HEK293 (cell line): Measurements from ENCODE around the gene SHISA5.

ENCODE experiments used
- CTCF ChIA-PET: fragments of 350-600 bp; formaldehyde crosslinking; extraction: SDS; loops from one replicate; lab custom pipeline; 2021; ENCODE audit warnings: antibody characterized with exemption; lab: Yijun Ruan, JAX
- POLR2A ChIA-PET: fragments of 300-600 bp; formaldehyde crosslinking; extraction: SDS; loops from one replicate; lab custom pipeline; 2020; ENCODE audit warnings: antibody characterized with exemption, inconsistent platforms; lab: Yijun Ruan, JAX
- H3K27ac ChIP-seq: fragments of 200-500 bp; sonication (Bioruptor generic); 2 replicates; pipeline ENCODE4 v1.5.1; 2014; ENCODE audit warnings: low read depth, low read length, control low read depth, inconsistent platforms; ENCODE audit errors: extremely low read depth
- H3K36me3 ChIP-seq, 2 experiments: fragments of 200-500 bp in 1 of 2; sonication (Bioruptor generic) in 1 of 2; 1 replicate in 1 of 2; 2 replicates in 1 of 2; pipeline ENCODE4 v1.5.1; 2014 to 2017; ENCODE audit warnings: inconsistent platforms in 2 of 2, low read length in 2 of 2; ENCODE audit not compliant: control insufficient read depth in 2 of 2, insufficient read depth in 1 of 2
- H3K4me1 ChIP-seq: fragments of 200-500 bp; sonication (Bioruptor generic); 2 replicates; pipeline ENCODE4 v1.5.1; 2014; ENCODE audit warnings: mild to moderate bottlenecking, low read length, inconsistent platforms; ENCODE audit not compliant: control insufficient read depth, insufficient read depth
- H3K4me3 ChIP-seq: 2 replicates; pipeline ENCODE4 v1.5.1; 2011; ENCODE audit warnings: low read depth, mild to moderate bottlenecking, control low read depth, low read length, moderate library complexity
- H3K9me3 ChIP-seq: fragments of 200-500 bp; sonication (Bioruptor generic); 2 replicates; pipeline ENCODE4 v1.5.1; 2014; ENCODE audit warnings: low read depth, low read length, inconsistent platforms; ENCODE audit not compliant: control insufficient read depth, insufficient read depth
- KLF1 ChIP-seq: fragments of 450-650 bp; formaldehyde crosslinking; IDR thresholded peaks from 2 replicates; pipeline ENCODE4 v1.5.1; 2016; ENCODE audit warnings: missing biosample characterization, missing genetic modification characterization
- PBX3 ChIP-seq: sonication (generic); formaldehyde crosslinking; IDR thresholded peaks from 2 replicates; pipeline ENCODE4 v1.8.1; 2022; ENCODE audit warnings: mild to moderate bottlenecking, moderate library complexity, missing genetic modification reagents
- PRDM1 ChIP-seq: fragments of 450-650 bp; formaldehyde crosslinking; IDR thresholded peaks from 2 replicates; pipeline ENCODE4; 2016; ENCODE audit warnings: missing biosample characterization, missing genetic modification characterization
- SETDB1 ChIP-seq: IDR thresholded peaks from one replicate; pipeline ENCODE4 v1.6.1; 2017; ENCODE audit warnings: mild to moderate bottlenecking, low read length, moderate library complexity, mixed read lengths; ENCODE audit not compliant: insufficient read length
- ZBTB10 ChIP-seq: fragments of 450-650 bp; formaldehyde crosslinking; IDR thresholded peaks from 2 replicates; pipeline ENCODE4 v1.5.1; 2016; ENCODE audit warnings: missing biosample characterization, missing genetic modification characterization
- ZBTB11 ChIP-seq: fragments of 450-650 bp; formaldehyde crosslinking; conservative IDR thresholded peaks from 2 replicates; pipeline ENCODE4 v1.5.1; 2016; ENCODE audit warnings: low read depth, missing biosample characterization, missing genetic modification characterization
- ZFP69B ChIP-seq: fragments of 450-650 bp; formaldehyde crosslinking; IDR thresholded peaks from 2 replicates; pipeline ENCODE4 v1.5.1; 2016; ENCODE audit warnings: missing biosample characterization, missing genetic modification characterization
- ZIC2 ChIP-seq: fragments of 450-650 bp; formaldehyde crosslinking; IDR thresholded peaks from 2 replicates; pipeline ENCODE4 v1.5.1; 2016; ENCODE audit warnings: missing biosample characterization, missing genetic modification characterization
- ZNF121 ChIP-seq: fragments of 450-650 bp; formaldehyde crosslinking; IDR thresholded peaks from 2 replicates; pipeline ENCODE4 v1.5.1; 2016; ENCODE audit warnings: missing biosample characterization, missing genetic modification characterization
- ZNF138 ChIP-seq: fragments of 450-650 bp; formaldehyde crosslinking; IDR thresholded peaks from 2 replicates; pipeline ENCODE4 v1.5.1; 2016; ENCODE audit warnings: missing biosample characterization, missing genetic modification characterization, borderline replicate concordance
- ZNF157 ChIP-seq: fragments of 450-650 bp; formaldehyde crosslinking; IDR thresholded peaks from 2 replicates; pipeline ENCODE4 v1.5.1; 2016; ENCODE audit warnings: missing biosample characterization, missing genetic modification characterization
- ZNF16 ChIP-seq: fragments of 450-650 bp; formaldehyde crosslinking; IDR thresholded peaks from 2 replicates; pipeline ENCODE4 v1.5.1; 2016; ENCODE audit warnings: low read depth, missing biosample characterization, missing genetic modification characterization
- ZNF221 ChIP-seq: fragments of 450-650 bp; formaldehyde crosslinking; IDR thresholded peaks from 2 replicates; pipeline ENCODE4 v1.5.1; 2017; ENCODE audit warnings: missing biosample characterization, missing genetic modification characterization, borderline replicate concordance
- ZNF324 ChIP-seq: fragments of 450-650 bp; formaldehyde crosslinking; IDR thresholded peaks from 2 replicates; pipeline ENCODE4 v1.5.1; 2016; ENCODE audit warnings: missing biosample characterization, missing genetic modification characterization
- ZNF404 ChIP-seq: fragments of 450-650 bp; formaldehyde crosslinking; IDR thresholded peaks from 2 replicates; pipeline ENCODE4 v1.5.1; 2017; ENCODE audit warnings: missing biosample characterization, missing genetic modification characterization
- ZNF416 ChIP-seq: fragments of 450-650 bp; formaldehyde crosslinking; IDR thresholded peaks from 2 replicates; pipeline ENCODE4 v1.5.1; 2016; ENCODE audit warnings: missing biosample characterization, missing genetic modification characterization
- ZNF571 ChIP-seq: fragments of 450-650 bp; formaldehyde crosslinking; IDR thresholded peaks from 2 replicates; pipeline ENCODE4 v1.5.0; 2017; ENCODE audit warnings: missing biosample characterization, missing genetic modification characterization
- ZNF580 ChIP-seq: fragments of 450-650 bp; formaldehyde crosslinking; IDR thresholded peaks from 2 replicates; pipeline ENCODE4 v1.5.1; 2016; ENCODE audit warnings: missing biosample characterization, missing genetic modification characterization
- ZNF777 ChIP-seq: fragments of 450-650 bp; formaldehyde crosslinking; IDR thresholded peaks from 2 replicates; pipeline ENCODE4 v1.5.1; 2017; ENCODE audit warnings: missing biosample characterization, missing genetic modification characterization, borderline replicate concordance
- ZNF843 ChIP-seq: fragments of 450-650 bp; formaldehyde crosslinking; IDR thresholded peaks from 2 replicates; pipeline ENCODE4 v1.5.1; 2016; ENCODE audit warnings: missing biosample characterization, missing genetic modification characterization

SHISA5 gene

GRCh38 chr3:48500656-48501055 lies 3.3 kb downstream of the SHISA5 start (continued):
- TF ChIP-seq ZBTB11 (tag by site-specific recombination) = no peak
- no peak for TF ChIP-seq ZNF843
- TF ChIP-seq ZFP69B = no peak
- no peak for TF ChIP-seq ZNF416 (tag by site-specific recombination)
- TF ChIP-seq ZNF580 (tag by site-specific recombination) = no peak
- no peak for TF ChIP-seq ZNF571 (tag by site-specific recombination)
- no peak for TF ChIP-seq ZNF16
- no peak for TF ChIP-seq ZNF138
- no peak for TF ChIP-seq ZBTB10 (tag by site-specific recombination)
- no peak for TF ChIP-seq ZNF404 (tag by site-specific recombination)
- no peak for TF ChIP-seq ZIC2
- TF ChIP-seq KLF1 (tag by site-specific recombination) = no peak
- no peak for TF ChIP-seq ZNF157 (tag by site-specific recombination)

DNA sequence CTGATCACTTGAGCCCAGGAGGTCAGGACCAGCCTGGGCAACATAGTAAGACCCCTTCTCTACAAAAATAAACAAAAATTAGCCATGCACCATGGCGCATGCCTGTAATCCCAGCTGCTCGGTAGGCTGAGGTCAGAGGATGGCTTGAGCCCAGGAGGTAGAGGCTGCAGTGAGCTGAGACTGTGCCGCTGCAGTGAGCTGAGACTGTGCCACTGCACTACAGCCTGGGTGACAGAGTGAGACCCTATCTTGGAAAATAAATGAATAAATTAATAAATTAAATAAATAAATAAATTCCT lies 10.8 kb downstream of the SHISA5 start:
- ChIA-PET POLR2A (no interaction called here), CTCF (interaction anchor here (1.2 kb wide), 1 partner anchor 57 kb away, joined by 3 read pairs; no protein-coding TSS in a partner anchor)
- Histone ChIP-seq H3K27ac (no peak overlapping the region), H3K4me3 (no peak overlapping the region), H3K36me3 (no peaks in the 10 kb centered on the region), H3K9me3 (no peaks in the 10 kb centered on the region), H3K4me1 (no peaks in the 10 kb centered on the region)
- no peak for TF ChIP-seq PRDM1 (tag by site-specific recombination)
- no peak for TF ChIP-seq SETDB1
- TF ChIP-seq ZNF324 (tag by site-specific recombination) = no peak
- no peak for TF ChIP-seq PBX3 (CRISPR knock-in tag)
- TF ChIP-seq ZNF777 = no peak
- TF ChIP-seq ZNF221 (tag by site-specific recombination) = no peak
- peak; percentile 87 for TF ChIP-seq ZNF121 (tag by site-specific recombination)
